PC-3 (cell line): Measurements from ENCODE around the gene TBX6. TPM values are rescaled to one million over a fixed set of nuclear protein-coding genes. Genes with fewer than 3 reads are reported as not detected.

Source experiments
- ATAC-seq: fragments of 200-7000 bp; cut with Tn5 transposase; 2 replicates; pipeline ENCODE4 v1.9.1; 2020; ENCODE audit warnings: mild to moderate bottlenecking, moderate library complexity
- BruUV-seq: library from RNA; stranded (reverse); fragments of 400-500 nt; replicated peaks from 2 replicates; lab custom pipeline; 2021; lab: Mats Ljungman, UMichigan
- CTCF ChIA-PET: fragments of 300-600 bp; sonication (Branson Sonifier 250); formaldehyde crosslinking; loops from one replicate; lab custom pipeline; 2022; ENCODE audit warnings: antibody characterized with exemption; lab: Charles Lee
- POLR2A ChIA-PET: fragments of 300-600 bp; sonication (Branson Sonifier 250); formaldehyde crosslinking; loops from one replicate; lab custom pipeline; 2022; ENCODE audit warnings: antibody characterized with exemption; ENCODE audit not compliant: unreplicated experiment; lab: Charles Lee
- DNase-seq: peaks from one replicate; pipeline ENCODE4 v3.0.0-alpha.2; 2015
- H2AFZ ChIP-seq: fragments of 300-600 bp; sonication (generic); 2 replicates; pipeline ENCODE4 v1.6.0; 2016; ENCODE audit warnings: antibody characterized with exemption, low read length
- H3F3A ChIP-seq: fragments of 300-600 bp; sonication (generic); one replicate; pipeline ENCODE4 v1.6.0; 2017; ENCODE audit warnings: antibody characterized with exemption, low read length, control low read depth, mild to moderate bottlenecking; ENCODE audit not compliant: unreplicated experiment
- H3K27ac ChIP-seq: fragments of 300-600 bp; sonication (generic); 2 replicates; pipeline ENCODE4 v1.5.1; 2016; ENCODE audit warnings: mild to moderate bottlenecking, low read length
- H3K27me3 ChIP-seq: fragments of 300-600 bp; sonication (generic); 2 replicates; pipeline ENCODE4 v1.6.1; 2016; ENCODE audit warnings: low read length, mixed read lengths
- H3K36me3 ChIP-seq: fragments of 300-600 bp; sonication (generic); 2 replicates; pipeline ENCODE4 v1.6.1; 2016; ENCODE audit warnings: low read depth, mixed run types, low read length, mixed read lengths
- H3K4me1 ChIP-seq: fragments of 300-600 bp; sonication (generic); 2 replicates; pipeline ENCODE4 v1.5.1; 2016; ENCODE audit warnings: low read length; ENCODE audit not compliant: insufficient read depth
- H3K4me2 ChIP-seq: fragments of 300-600 bp; sonication (generic); 2 replicates; pipeline ENCODE4 v1.6.0; 2016; ENCODE audit warnings: low read length
- H3K4me3 ChIP-seq: fragments of 300-600 bp; sonication (generic); 2 replicates; pipeline ENCODE4 v1.5.1; 2016; ENCODE audit warnings: mild to moderate bottlenecking, low read length, mixed read lengths
- H3K79me2 ChIP-seq: fragments of 300-600 bp; sonication (generic); 2 replicates; pipeline ENCODE4 v1.6.1; 2017; ENCODE audit warnings: low read length, mixed read lengths
- H3K9ac ChIP-seq: fragments of 300-600 bp; sonication (generic); 2 replicates; pipeline ENCODE4 v1.6.0; 2016; ENCODE audit warnings: mild to moderate bottlenecking, low read length
- H3K9me2 ChIP-seq: fragments of 300-600 bp; sonication (generic); replicated peaks from 2 replicates; pipeline ENCODE4 v1.6.1; 2016; ENCODE audit warnings: mixed run types, low read length, mixed read lengths
- H3K9me3 ChIP-seq: fragments of 300-600 bp; sonication (generic); 2 replicates; pipeline ENCODE4 v1.6.1; 2016; ENCODE audit warnings: low read length, mixed read lengths
- H4K20me1 ChIP-seq: fragments of 300-600 bp; sonication (generic); 2 replicates; pipeline ENCODE4 v1.6.1; 2016; ENCODE audit warnings: low read length, mixed read lengths
- EZH2 ChIP-seq: fragments of 300-600 bp; sonication (generic); IDR thresholded peaks from one replicate; pipeline ENCODE4 v1.6.1; 2017; ENCODE audit warnings: antibody characterized with exemption, mild to moderate bottlenecking, low read length; ENCODE audit not compliant: unreplicated experiment
- EZH2phosphoT487 ChIP-seq: fragments of 300-600 bp; sonication (generic); IDR thresholded peaks from 2 replicates; pipeline ENCODE4 v1.6.1; 2018; ENCODE audit warnings: mild to moderate bottlenecking, antibody characterized with exemption, low read length, borderline replicate concordance
- intact Hi-C: fragments of 100-400 bp; cut with micrococcal nuclease; formaldehyde crosslinking; loops from 2 replicates; pipeline ENCODE4 v1.9.0; 2023
- total RNA-seq: library from RNA; depleted of rRNA; stranded (reverse); fragments of >200 nt; gene quantifications from 2 replicates; pipeline ENCODE4 v1.2.3, GENCODE V29; 2014
- TF ChIP-seq, protein P1 (sequence below): fragments of 300-600 bp; sonication (generic); conservative IDR thresholded peaks from 2 replicates; pipeline ENCODE4 v1.5.1; 2017; ENCODE audit warnings: antibody characterized with exemption, low read depth, mild to moderate bottlenecking, low read length

Gene TBX6
- total RNA-seq, 1 experiment from 2014 or later = 1.1 TPM

DNA sequence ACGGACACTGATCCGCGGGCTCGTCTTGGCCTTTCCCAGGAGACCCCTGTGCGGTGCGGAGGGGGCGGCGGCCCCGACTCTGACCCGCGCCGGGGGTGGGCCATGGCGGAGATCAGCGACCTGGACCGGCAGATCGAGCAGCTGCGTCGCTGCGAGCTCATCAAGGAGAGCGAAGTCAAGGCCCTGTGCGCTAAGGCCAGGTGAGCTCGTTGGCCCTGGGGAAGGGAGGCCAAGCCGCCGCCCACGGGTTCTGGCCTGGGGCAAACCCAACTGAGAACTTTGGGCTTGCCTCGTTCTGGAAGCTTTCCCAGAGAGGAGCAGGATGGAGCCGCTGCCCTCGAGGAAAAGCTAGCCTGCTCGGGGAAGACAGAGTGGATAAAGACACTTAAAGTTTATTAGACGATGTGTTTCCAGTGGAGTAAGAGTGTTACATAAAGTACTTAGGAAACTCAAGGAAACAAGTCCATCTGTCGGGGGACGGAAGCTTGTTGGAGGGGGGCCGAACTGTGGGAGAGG lies 15.4 kb downstream of the TBX6 start:
- Histone ChIP-seq H3K4me1 (peaks cover 17% of the 10 kb centered on the region), H3K4me2 (peak overlapping the region; percentile 97), H3K9me3 (no peaks in the 10 kb centered on the region), H3K9me2 (no peaks in the 10 kb centered on the region), H3K79me2 (peaks cover 44% of the 10 kb centered on the region), H2AFZ (peak overlapping the region; percentile 37), H3K36me3 (peaks cover 20% of the 10 kb centered on the region; the same call in 1 of the 2 replicates), H3K27me3 (no peaks in the 10 kb centered on the region), H4K20me1 (0 out of 2 replicates have a peak, but pooled peaks cover 4% of the 10 kb centered on the region), H3K27ac (peak overlapping the region; percentile 69), H3K4me3 (peak overlapping the region; percentile 94), H3K9ac (peak overlapping the region; percentile 94), H3F3A (peaks cover 6% of the 10 kb centered on the region)
- no peak for TF ChIP-seq EZH2
- TF ChIP-seq EZH2phosphoT487 = no peak
- TF ChIP-seq, protein P1, sequence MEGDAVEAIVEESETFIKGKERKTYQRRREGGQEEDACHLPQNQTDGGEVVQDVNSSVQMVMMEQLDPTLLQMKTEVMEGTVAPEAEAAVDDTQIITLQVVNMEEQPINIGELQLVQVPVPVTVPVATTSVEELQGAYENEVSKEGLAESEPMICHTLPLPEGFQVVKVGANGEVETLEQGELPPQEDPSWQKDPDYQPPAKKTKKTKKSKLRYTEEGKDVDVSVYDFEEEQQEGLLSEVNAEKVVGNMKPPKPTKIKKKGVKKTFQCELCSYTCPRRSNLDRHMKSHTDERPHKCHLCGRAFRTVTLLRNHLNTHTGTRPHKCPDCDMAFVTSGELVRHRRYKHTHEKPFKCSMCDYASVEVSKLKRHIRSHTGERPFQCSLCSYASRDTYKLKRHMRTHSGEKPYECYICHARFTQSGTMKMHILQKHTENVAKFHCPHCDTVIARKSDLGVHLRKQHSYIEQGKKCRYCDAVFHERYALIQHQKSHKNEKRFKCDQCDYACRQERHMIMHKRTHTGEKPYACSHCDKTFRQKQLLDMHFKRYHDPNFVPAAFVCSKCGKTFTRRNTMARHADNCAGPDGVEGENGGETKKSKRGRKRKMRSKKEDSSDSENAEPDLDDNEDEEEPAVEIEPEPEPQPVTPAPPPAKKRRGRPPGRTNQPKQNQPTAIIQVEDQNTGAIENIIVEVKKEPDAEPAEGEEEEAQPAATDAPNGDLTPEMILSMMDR = no peak
- no TSS peak for BruUV-seq
- ChIA-PET CTCF (no interaction called here), POLR2A (interaction anchor here (0.6 kb wide), 1 partner anchor 15 kb away, joined by 3 read pairs; no protein-coding TSS in a partner anchor)
- DNase-seq (no peak), ATAC-seq (peak; percentile 14)
- intact Hi-C loops = no loop called here

DNA sequence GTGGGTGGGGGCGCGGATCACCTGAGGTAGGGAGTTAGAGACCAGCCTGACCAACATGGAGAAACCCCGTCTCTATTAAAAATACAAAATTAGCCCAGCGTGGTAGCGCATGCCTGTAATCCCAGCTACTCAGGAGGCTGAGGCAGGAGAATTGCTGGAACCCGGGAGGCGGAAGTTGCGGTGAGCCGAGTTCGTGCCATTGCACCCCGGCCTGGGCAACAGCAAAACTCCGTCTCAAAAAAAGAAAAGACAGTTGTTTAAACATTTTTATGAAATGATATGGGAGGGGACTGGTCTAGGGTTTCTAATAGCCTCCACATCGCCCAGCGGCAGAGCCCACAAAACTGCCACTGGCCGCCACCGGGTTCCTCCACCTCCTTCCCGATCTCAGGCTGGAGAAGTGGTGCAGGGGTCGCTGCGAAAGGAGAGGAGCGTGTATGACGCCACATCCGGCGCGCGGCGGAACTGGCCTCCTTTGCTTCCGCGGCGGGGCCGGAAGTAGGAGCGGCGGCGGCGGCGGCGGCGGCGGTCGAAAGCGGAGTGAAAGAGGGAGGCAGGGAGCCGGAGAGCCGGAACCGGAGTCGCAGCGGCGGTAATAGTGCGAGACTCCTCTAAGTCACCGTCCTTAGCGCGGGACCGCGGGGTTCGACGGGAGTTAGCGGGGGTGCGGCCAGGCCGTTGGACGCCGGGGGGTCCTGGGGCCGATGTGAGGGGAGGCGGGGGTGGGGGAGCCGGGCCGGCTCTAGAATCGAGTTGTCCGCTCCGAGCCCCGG lies 16.0 kb downstream of the TBX6 start, which contains the start of gene PPP4C:
Gene PPP4C (plus strand): TSS at position 492 of the 773 bp plus-strand sequence. CDS start 384 bp downstream, outside the sequence.
- Histone ChIP-seq H3K4me3 (peak within 1 kb of the TSS; percentile 94), H3K9me2 (no peaks in the 10 kb centered on the region), H3K27ac (peak within 1 kb of the TSS; percentile 69), H3K79me2 (peaks cover 44% of the 10 kb centered on the region), H3K4me2 (peak within 1 kb of the TSS; percentile 97), H3K9ac (peak within 1 kb of the TSS; percentile 94), H3F3A (peaks cover 6% of the 10 kb centered on the region), H4K20me1 (0 out of 2 replicates have a peak, but pooled peaks cover 4% of the 10 kb centered on the region), H3K36me3 (peaks cover 21% of the 10 kb centered on the region; the same call in 1 of the 2 replicates), H3K4me1 (peaks cover 17% of the 10 kb centered on the region), H3K27me3 (no peaks in the 10 kb centered on the region), H2AFZ (peak within 1 kb of the TSS; percentile 37), H3K9me3 (no peaks in the 10 kb centered on the region)
- intact Hi-C loops = no loop called here
- no peak for TF ChIP-seq EZH2
- no peak for TF ChIP-seq EZH2phosphoT487
- DNase-seq = peak; percentile 81
- ATAC-seq = peak; percentile 84
- ChIA-PET POLR2A (no interaction called here), CTCF (no interaction called here)
- TSS peak; percentile 98 for BruUV-seq

DNA sequence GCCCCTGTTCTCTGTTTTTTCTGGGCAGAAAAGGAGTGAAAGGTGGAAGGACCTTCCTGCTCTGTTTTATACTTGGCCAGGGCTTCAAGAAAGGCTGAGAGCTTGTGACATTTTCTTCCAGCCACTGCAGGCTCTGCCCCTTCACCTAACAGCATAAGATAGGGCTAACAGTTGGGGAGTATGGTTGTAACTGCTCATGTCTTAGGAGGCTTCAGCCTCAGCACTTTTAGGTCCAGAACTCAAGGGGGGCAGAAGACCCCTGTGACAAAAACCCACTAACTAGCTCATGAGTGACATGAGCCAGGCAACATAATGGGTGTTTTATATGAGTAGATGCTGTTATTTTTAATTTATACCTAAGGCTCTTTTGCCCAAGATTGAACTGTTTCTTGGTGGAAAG lies 21.2 kb downstream of the TBX6 start:
- Histone ChIP-seq H3K27me3 (no peaks in the 10 kb centered on the region), H3K9ac (no peak overlapping the region), H3K4me3 (no peak overlapping the region), H3F3A (peaks cover 6% of the 10 kb centered on the region), H3K9me3 (no peaks in the 10 kb centered on the region), H3K4me2 (no peak overlapping the region), H3K79me2 (peaks cover 51% of the 10 kb centered on the region), H3K36me3 (peaks cover 58% of the 10 kb centered on the region), H2AFZ (no peak overlapping the region), H3K9me2 (no peaks in the 10 kb centered on the region), H3K27ac (no peak overlapping the region), H4K20me1 (peaks cover 45% of the 10 kb centered on the region), H3K4me1 (peaks cover 24% of the 10 kb centered on the region; the same call in 1 of the 2 replicates)
- ChIA-PET CTCF (no interaction called here), POLR2A (interaction anchor here (0.5 to 0.6 kb wide), 2 partner anchors 15 to 486 kb away, joined by 4 to 5 read pairs; no protein-coding TSS in a partner anchor)
- DNase-seq (no peak), ATAC-seq (no peak)
- BruUV-seq = no TSS peak
- TF ChIP-seq EZH2phosphoT487 = no peak
- TF ChIP-seq EZH2 = no peak
- TF ChIP-seq, protein P1 = no peak
- intact Hi-C loops = no loop called here
